Stimulated activated CD4-positive, alpha-beta T cell treated with anti-CD3 and anti-CD28 coated beads, Interleukin-4, amount 100 ng/mL, for 1 hour (primary cell): Measurements from ENCODE around the gene KIAA1217.
A peak's percentile ranks its signal among the peaks of the same experiment; 100 is the strongest.

Source experiments
- DNase-seq: peaks from one replicate; pipeline ENCODE4 v3.0.0-alpha.2; 2020

Gene KIAA1217

GRCh38 chr10:24519950-24520349 lies 311.0 kb downstream of the KIAA1217 start:
- peak; percentile 25 for DNase-seq

- DNase-seq: no peak
Observed at GRCh38 chr10:24524314-24524713, 315.4 kb downstream of the KIAA1217 start.

- no peak for DNase-seq
Observed at GRCh38 chr10:24526085-24526649, 317.2 kb downstream of the KIAA1217 start.

- no peak for DNase-seq
Observed at GRCh38 chr10:24528946-24529345, 320.0 kb downstream of the KIAA1217 start.

- no peak for DNase-seq
Observed at GRCh38 chr10:24531439-24531838, 322.5 kb downstream of the KIAA1217 start.

GRCh38 chr10:24533981-24534380 lies 325.0 kb downstream of the KIAA1217 start:
- no peak for DNase-seq

GRCh38 chr10:24536636-24537035 lies 327.7 kb downstream of the KIAA1217 start:
- no peak for DNase-seq

- DNase-seq: no peak
Observed at GRCh38 chr10:24541239-24541753, 332.4 kb downstream of the KIAA1217 start.

GRCh38 chr10:24542314-24543270 lies 333.7 kb downstream of the KIAA1217 start:
- no peak for DNase-seq

- DNase-seq: no peak
Observed at GRCh38 chr10:24544776-24545175, 335.8 kb downstream of the KIAA1217 start.

GRCh38 chr10:24545585-24545984 lies 336.6 kb downstream of the KIAA1217 start:
- DNase-seq: no peak

- DNase-seq: no peak
Observed at GRCh38 chr10:24550680-24551079, 341.7 kb downstream of the KIAA1217 start.

- DNase-seq: no peak
Observed at GRCh38 chr10:24551161-24551560, 342.2 kb downstream of the KIAA1217 start.

- DNase-seq: peak; percentile 11
Observed at GRCh38 chr10:24552346-24553016, 343.5 kb downstream of the KIAA1217 start.

- no peak for DNase-seq
Observed at GRCh38 chr10:24553051-24553612, 344.2 kb downstream of the KIAA1217 start.

GRCh38 chr10:24554036-24554435 lies 345.1 kb downstream of the KIAA1217 start:
- DNase-seq: no peak

GRCh38 chr10:24556126-24556749 lies 347.3 kb downstream of the KIAA1217 start:
- DNase-seq: no peak

GRCh38 chr10:24556750-24557742 lies 348.1 kb downstream of the KIAA1217 start:
- no peak for DNase-seq

- no peak for DNase-seq
Observed at GRCh38 chr10:24561453-24561852, 352.5 kb downstream of the KIAA1217 start.

GRCh38 chr10:24568042-24568441 lies 359.1 kb downstream of the KIAA1217 start:
- DNase-seq: no peak

GRCh38 chr10:24569330-24569796 lies 360.4 kb downstream of the KIAA1217 start:
- no peak for DNase-seq
